Activated CD4-positive, alpha-beta T cell treated with anti-CD3 and anti-CD28 coated beads, Interleukin-2, amount 10 ng/mL, durations not matched to agents 24 days and 14 days (primary cell): Measurements from ENCODE around the gene C2CD2. TPM values are rescaled to one million over a fixed set of nuclear protein-coding genes. Genes with fewer than 3 reads are reported as not detected.

Experiments
- DNase-seq: peaks from one replicate; pipeline ENCODE4 v3.0.0; 2022
- H3K27ac Mint-ChIP-seq: one replicate; pipeline ENCODE4 v1.8.0; 2022; ENCODE audit warnings: mild to moderate bottlenecking, mixed read lengths
- H3K27me3 Mint-ChIP-seq: one replicate; pipeline ENCODE4 v1.8.0; 2022; ENCODE audit warnings: mixed read lengths
- H3K36me3 Mint-ChIP-seq: one replicate; pipeline ENCODE4 v1.8.0; 2022; ENCODE audit warnings: low read depth, mild to moderate bottlenecking, mixed read lengths
- H3K4me1 Mint-ChIP-seq: one replicate; pipeline ENCODE4 v1.8.0; 2021; ENCODE audit warnings: mixed read lengths
- H3K4me3 Mint-ChIP-seq: one replicate; pipeline ENCODE4 v1.8.0; 2022; ENCODE audit warnings: mild to moderate bottlenecking, moderate library complexity, mixed read lengths
- H3K9me3 Mint-ChIP-seq: one replicate; pipeline ENCODE4 v1.8.0; 2021; ENCODE audit warnings: mixed read lengths
- intact Hi-C: fragments of 100-400 bp; cut with micrococcal nuclease; formaldehyde crosslinking; loops from one replicate; pipeline ENCODE4 v1.15.1; 2023
- total RNA-seq: library from RNA; stranded (reverse); gene quantifications from 2 replicates; pipeline ENCODE4 v1.2.3, GENCODE V29; 2022

Gene C2CD2
- total RNA-seq, 1 donor from 2014 or later: 9.3 TPM

- H3K27me3 Mint-ChIP-seq: no peaks in the 10 kb centered on the region
- H3K36me3 Mint-ChIP-seq: peaks cover 24% of the 10 kb centered on the region
- intact Hi-C loops: loop anchor here (1.0 to 2.0 kb wide), 3 partner anchors 18 to 103 kb away; no protein-coding TSS in a partner anchor
- H3K27ac Mint-ChIP-seq: peak overlapping the region; percentile 84
- no peak for DNase-seq
- peak overlapping the region; percentile 61 for H3K4me3 Mint-ChIP-seq
- peaks cover 28% of the 10 kb centered on the region for H3K4me1 Mint-ChIP-seq
- no peaks in the 10 kb centered on the region for H3K9me3 Mint-ChIP-seq
Observed at GRCh38 chr21:41898998-41899397, 54.8 kb downstream of the C2CD2 start.

- intact Hi-C loops: loop anchor here (2.0 kb wide), 2 partner anchors 17 to 29 kb away; no protein-coding TSS in a partner anchor
- Mint-ChIP-seq H3K4me1 (peaks cover 28% of the 10 kb centered on the region), H3K27ac (no peak overlapping the region), H3K4me3 (no peak overlapping the region), H3K27me3 (no peaks in the 10 kb centered on the region), H3K36me3 (peaks cover 24% of the 10 kb centered on the region), H3K9me3 (no peaks in the 10 kb centered on the region)
- DNase-seq: no peak
Observed at GRCh38 chr21:41897700-41898099, 56.1 kb downstream of the C2CD2 start.

- Mint-ChIP-seq H3K36me3 (peaks cover 21% of the 10 kb centered on the region), H3K27ac (no peak overlapping the region), H3K4me1 (peaks cover 28% of the 10 kb centered on the region), H3K4me3 (no peak overlapping the region), H3K27me3 (no peaks in the 10 kb centered on the region), H3K9me3 (no peaks in the 10 kb centered on the region)
- DNase-seq: no peak
- intact Hi-C loops: no loop called here
Observed at GRCh38 chr21:41897047-41897669, 56.7 kb downstream of the C2CD2 start.

- Mint-ChIP-seq H3K36me3 (peaks cover 13% of the 10 kb centered on the region), H3K4me1 (peaks cover 19% of the 10 kb centered on the region), H3K9me3 (no peaks in the 10 kb centered on the region), H3K27ac (peak overlapping the region; percentile 23), H3K27me3 (no peaks in the 10 kb centered on the region), H3K4me3 (no peak overlapping the region)
- intact Hi-C loops: no loop called here
- peak; percentile 76 for DNase-seq
Observed at GRCh38 chr21:41895643-41896493, 58.0 kb downstream of the C2CD2 start.

GRCh38 chr21:41894922-41895557 lies 58.8 kb downstream of the C2CD2 start:
- intact Hi-C loops: no loop called here
- H3K27ac Mint-ChIP-seq: no peak overlapping the region

GRCh38 chr21:41894511-41894910 lies 59.3 kb downstream of the C2CD2 start:
- Mint-ChIP-seq H3K4me3 (no peak overlapping the region), H3K4me1 (peaks cover 13% of the 10 kb centered on the region), H3K27me3 (no peaks in the 10 kb centered on the region), H3K27ac (no peak overlapping the region), H3K36me3 (peaks cover 10% of the 10 kb centered on the region), H3K9me3 (no peaks in the 10 kb centered on the region)
- intact Hi-C loops: no loop called here
- DNase-seq: no peak

More at GRCh38 chr21:41894922-41895557, 58.8 kb downstream of the C2CD2 start:
- Mint-ChIP-seq H3K4me3 (no peak overlapping the region), H3K9me3 (no peaks in the 10 kb centered on the region), H3K36me3 (peaks cover 11% of the 10 kb centered on the region), H3K4me1 (peaks cover 17% of the 10 kb centered on the region), H3K27me3 (no peaks in the 10 kb centered on the region)
- no peak for DNase-seq

- Mint-ChIP-seq H3K36me3 (peaks cover 3% of the 10 kb centered on the region), H3K27ac (no peak overlapping the region), H3K9me3 (no peaks in the 10 kb centered on the region), H3K4me3 (no peak overlapping the region), H3K4me1 (peaks cover 8% of the 10 kb centered on the region), H3K27me3 (no peaks in the 10 kb centered on the region)
- DNase-seq: no peak
- intact Hi-C loops: no loop called here
Observed at GRCh38 chr21:41892726-41893125, 61.1 kb downstream of the C2CD2 start.

- no peak overlapping the region for H3K27ac Mint-ChIP-seq
- H3K4me1 Mint-ChIP-seq: peaks cover 6% of the 10 kb centered on the region
- DNase-seq: no peak
- no peaks in the 10 kb centered on the region for H3K27me3 Mint-ChIP-seq
- no peaks in the 10 kb centered on the region for H3K9me3 Mint-ChIP-seq
- H3K36me3 Mint-ChIP-seq: peaks cover 2% of the 10 kb centered on the region
- intact Hi-C loops: no loop called here
- H3K4me3 Mint-ChIP-seq: no peak overlapping the region
Observed at GRCh38 chr21:41891132-41891531, 62.7 kb downstream of the C2CD2 start.

GRCh38 chr21:41890355-41890754 lies 63.5 kb downstream of the C2CD2 start:
- no peaks in the 10 kb centered on the region for H3K27me3 Mint-ChIP-seq
- intact Hi-C loops: no loop called here
- peaks cover 2% of the 10 kb centered on the region for H3K4me1 Mint-ChIP-seq
- H3K9me3 Mint-ChIP-seq: no peaks in the 10 kb centered on the region
- peaks cover 2% of the 10 kb centered on the region for H3K36me3 Mint-ChIP-seq
- H3K4me3 Mint-ChIP-seq: no peak overlapping the region
- no peak for DNase-seq
- H3K27ac Mint-ChIP-seq: no peak overlapping the region

GRCh38 chr21:41888749-41889376 lies 65.0 kb downstream of the C2CD2 start:
- H3K27ac Mint-ChIP-seq: no peak overlapping the region
- intact Hi-C loops: no loop called here
- peaks cover 3% of the 10 kb centered on the region for H3K4me1 Mint-ChIP-seq
- no peaks in the 10 kb centered on the region for H3K27me3 Mint-ChIP-seq
- no peak overlapping the region for H3K4me3 Mint-ChIP-seq
- peaks cover 2% of the 10 kb centered on the region for H3K36me3 Mint-ChIP-seq
- no peak for DNase-seq
- H3K9me3 Mint-ChIP-seq: no peaks in the 10 kb centered on the region

GRCh38 chr21:41887667-41888066 lies 66.2 kb downstream of the C2CD2 start:
- Mint-ChIP-seq H3K36me3 (peaks cover 2% of the 10 kb centered on the region), H3K9me3 (no peaks in the 10 kb centered on the region), H3K27ac (no peak overlapping the region), H3K27me3 (no peaks in the 10 kb centered on the region), H3K4me3 (no peak overlapping the region), H3K4me1 (peaks cover 3% of the 10 kb centered on the region)
- intact Hi-C loops: no loop called here
- DNase-seq: no peak

GRCh38 chr21:41886328-41886727 lies 67.5 kb downstream of the C2CD2 start:
- DNase-seq: no peak
- Mint-ChIP-seq H3K4me3 (no peak overlapping the region), H3K4me1 (peaks cover 3% of the 10 kb centered on the region), H3K27me3 (no peaks in the 10 kb centered on the region), H3K36me3 (peaks cover 2% of the 10 kb centered on the region), H3K27ac (no peak overlapping the region), H3K9me3 (no peaks in the 10 kb centered on the region)
- intact Hi-C loops: no loop called here

GRCh38 chr21:41885341-41886024 lies 68.3 kb downstream of the C2CD2 start:
- intact Hi-C loops: no loop called here
- Mint-ChIP-seq H3K4me3 (no peak overlapping the region), H3K27ac (no peak overlapping the region), H3K27me3 (no peaks in the 10 kb centered on the region), H3K36me3 (peaks cover 2% of the 10 kb centered on the region), H3K4me1 (peaks cover 5% of the 10 kb centered on the region), H3K9me3 (no peaks in the 10 kb centered on the region)
- no peak for DNase-seq
